Measurements from ENCODE around the gene PRKN. TPM values are rescaled to one million over a fixed set of nuclear protein-coding genes. Genes with fewer than 3 reads are reported as not detected.

Gene PRKN
- total RNA-seq, 1 donor from 2014 or later = 4.9 TPM

DNA sequence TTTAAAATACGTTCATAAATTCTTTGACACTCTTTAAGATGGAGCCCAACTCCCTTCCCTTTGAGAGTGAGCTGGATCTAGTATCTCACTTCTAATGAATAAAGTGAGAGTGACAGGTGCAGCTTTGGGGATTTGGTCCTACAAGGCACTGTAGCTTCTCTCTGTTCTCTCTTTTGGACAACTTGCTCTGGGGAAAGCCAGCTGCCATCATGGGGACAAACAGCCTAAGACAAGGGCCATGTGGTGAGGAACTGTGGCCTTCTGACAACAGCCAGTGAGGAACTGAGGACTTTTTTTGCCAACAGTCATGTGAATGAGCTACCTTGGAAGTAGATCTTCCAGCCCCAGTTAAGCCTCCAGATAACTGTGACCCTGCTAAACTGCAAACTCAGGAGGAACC lies 1180.9 kb downstream of the PRKN start:
- no peak for TF ChIP-seq POLR2A (IDR thresholded peaks at IDR 0.05)
- TF ChIP-seq, protein P1, sequence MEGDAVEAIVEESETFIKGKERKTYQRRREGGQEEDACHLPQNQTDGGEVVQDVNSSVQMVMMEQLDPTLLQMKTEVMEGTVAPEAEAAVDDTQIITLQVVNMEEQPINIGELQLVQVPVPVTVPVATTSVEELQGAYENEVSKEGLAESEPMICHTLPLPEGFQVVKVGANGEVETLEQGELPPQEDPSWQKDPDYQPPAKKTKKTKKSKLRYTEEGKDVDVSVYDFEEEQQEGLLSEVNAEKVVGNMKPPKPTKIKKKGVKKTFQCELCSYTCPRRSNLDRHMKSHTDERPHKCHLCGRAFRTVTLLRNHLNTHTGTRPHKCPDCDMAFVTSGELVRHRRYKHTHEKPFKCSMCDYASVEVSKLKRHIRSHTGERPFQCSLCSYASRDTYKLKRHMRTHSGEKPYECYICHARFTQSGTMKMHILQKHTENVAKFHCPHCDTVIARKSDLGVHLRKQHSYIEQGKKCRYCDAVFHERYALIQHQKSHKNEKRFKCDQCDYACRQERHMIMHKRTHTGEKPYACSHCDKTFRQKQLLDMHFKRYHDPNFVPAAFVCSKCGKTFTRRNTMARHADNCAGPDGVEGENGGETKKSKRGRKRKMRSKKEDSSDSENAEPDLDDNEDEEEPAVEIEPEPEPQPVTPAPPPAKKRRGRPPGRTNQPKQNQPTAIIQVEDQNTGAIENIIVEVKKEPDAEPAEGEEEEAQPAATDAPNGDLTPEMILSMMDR (IDR thresholded peaks at IDR 0.05) = no peak
- TF ChIP-seq POLR2AphosphoS5 (IDR thresholded peaks at IDR 0.05; ENCODE audit: insufficient read depth in 1 of 2, low read depth in 1 of 2) = no peak
- H3K4me1 ChIP-seq = no peaks in the 10 kb centered on the region
- no peak for DNase-seq (ENCODE audit: extremely low spot score in 2 of 2)
- no peaks in the 10 kb centered on the region for H3K27me3 ChIP-seq
- no peaks in the 10 kb centered on the region for H3K9me3 ChIP-seq
- intact Hi-C loops (cut with DNase I) = no loop called here
- no peak overlapping the region for H3K27ac ChIP-seq
- H3K36me3 ChIP-seq = no peaks in the 10 kb centered on the region
- H3K4me3 ChIP-seq = no peak overlapping the region

DNA sequence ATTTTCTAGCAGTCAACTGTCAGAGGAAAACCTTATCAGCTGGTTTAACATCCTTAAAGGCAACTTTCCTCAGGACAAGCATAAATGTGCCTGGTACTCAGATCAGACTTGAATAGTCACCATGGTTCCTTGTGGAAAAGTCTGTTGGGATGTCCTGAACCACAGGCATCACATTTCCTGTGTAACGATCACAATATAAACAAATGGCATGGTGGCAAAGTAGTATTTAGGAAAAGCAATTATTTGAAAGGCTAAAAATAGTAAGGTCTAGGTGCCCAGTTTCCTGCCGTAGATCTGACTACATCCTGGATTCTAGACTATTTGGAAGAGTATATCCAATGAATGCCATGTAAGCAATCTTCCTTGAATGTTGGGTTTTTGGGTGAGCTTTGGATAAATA lies 1181.8 kb downstream of the PRKN start:
- no peak overlapping the region for H3K4me3 ChIP-seq
- H3K9me3 ChIP-seq = no peaks in the 10 kb centered on the region
- no peak overlapping the region for H3K27ac ChIP-seq
- no peak for DNase-seq (ENCODE audit: extremely low spot score in 2 of 2)
- H3K4me1 ChIP-seq = no peaks in the 10 kb centered on the region
- H3K27me3 ChIP-seq = no peaks in the 10 kb centered on the region
- intact Hi-C loops (cut with DNase I) = no loop called here
- TF ChIP-seq, protein P1 (IDR thresholded peaks at IDR 0.05) = no peak
- TF ChIP-seq POLR2A (IDR thresholded peaks at IDR 0.05) = no peak
- TF ChIP-seq POLR2AphosphoS5 (IDR thresholded peaks at IDR 0.05; ENCODE audit: insufficient read depth in 1 of 2, low read depth in 1 of 2) = no peak
- H3K36me3 ChIP-seq = no peaks in the 10 kb centered on the region

DNA sequence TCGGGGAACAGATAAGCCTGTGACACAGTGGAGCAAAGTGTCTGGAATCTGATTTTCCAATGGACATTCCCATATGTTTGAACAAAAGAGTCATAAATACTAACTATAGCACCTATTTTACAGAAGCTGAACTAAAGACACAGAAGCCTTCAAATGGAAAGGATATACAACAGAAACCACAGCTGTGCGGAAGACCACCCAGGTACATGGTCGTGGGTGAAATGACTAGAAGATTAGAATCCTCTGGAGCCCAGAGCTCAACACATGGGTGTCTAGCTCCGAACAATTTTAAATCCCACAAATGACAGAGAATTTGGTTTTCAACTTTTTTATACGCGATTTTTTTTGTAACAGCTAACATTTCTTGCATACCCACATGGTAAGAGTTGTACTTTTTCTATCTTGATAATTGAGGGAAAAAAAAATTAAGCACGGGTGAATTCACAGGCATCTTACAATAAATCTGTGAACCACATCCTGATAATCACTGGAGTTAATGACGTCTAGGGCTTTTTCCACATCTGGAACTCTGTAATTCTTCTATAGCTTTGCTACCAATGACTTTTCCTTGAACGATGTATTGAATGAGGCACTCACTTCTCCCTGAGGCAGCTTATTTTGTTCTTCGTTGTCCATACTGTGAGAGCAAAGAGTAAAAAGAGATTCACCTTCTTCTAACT lies 1182.6 kb downstream of the PRKN start:
- Histone ChIP-seq H3K27me3 (no peaks in the 10 kb centered on the region), H3K9me3 (no peaks in the 10 kb centered on the region), H3K36me3 (no peaks in the 10 kb centered on the region), H3K4me1 (no peaks in the 10 kb centered on the region), H3K4me3 (no peak overlapping the region), H3K27ac (no peak overlapping the region)
- TF ChIP-seq POLR2AphosphoS5 (IDR thresholded peaks at IDR 0.05; ENCODE audit: insufficient read depth in 1 of 2, low read depth in 1 of 2) (no peak), POLR2A (IDR thresholded peaks at IDR 0.05) (no peak)
- TF ChIP-seq, protein P1 (IDR thresholded peaks at IDR 0.05) = no peak
- intact Hi-C loops (cut with DNase I) = no loop called here
- DNase-seq (ENCODE audit: extremely low spot score in 2 of 2) = no peak

DNA sequence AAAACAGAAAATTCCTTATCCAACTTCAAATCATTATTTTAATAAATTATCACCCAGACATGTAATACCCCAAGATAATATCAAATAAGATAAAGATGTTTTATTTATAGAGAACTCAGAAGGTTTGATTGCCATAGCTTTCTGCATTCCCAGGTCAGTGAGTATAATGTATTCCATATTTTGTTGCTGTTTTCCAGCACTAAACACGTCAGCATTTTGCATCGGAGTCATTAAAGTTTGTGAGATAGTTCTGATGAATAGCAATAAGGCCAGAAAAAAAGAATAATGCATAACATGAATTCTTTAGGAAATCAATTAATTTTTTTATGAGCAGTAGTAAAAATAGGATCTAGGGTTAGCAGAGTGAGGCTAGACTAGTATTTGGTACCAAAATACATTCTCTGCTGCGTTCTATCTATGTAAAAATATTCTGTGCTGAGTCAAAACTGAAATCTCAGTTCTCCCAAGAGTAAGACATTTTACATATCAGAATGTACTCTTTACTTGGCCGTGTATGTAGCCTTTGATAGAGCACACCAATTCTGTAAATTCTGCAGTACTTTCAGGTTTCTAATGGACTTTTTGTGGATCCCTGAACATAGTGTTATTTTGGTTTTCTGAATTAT lies 1183.8 kb downstream of the PRKN start:
- H3K27me3 ChIP-seq = no peaks in the 10 kb centered on the region
- intact Hi-C loops (cut with DNase I) = no loop called here
- H3K27ac ChIP-seq = no peak overlapping the region
- H3K9me3 ChIP-seq = no peaks in the 10 kb centered on the region
- DNase-seq (ENCODE audit: extremely low spot score in 2 of 2) = no peak
- H3K36me3 ChIP-seq = no peaks in the 10 kb centered on the region
- no peaks in the 10 kb centered on the region for H3K4me1 ChIP-seq
- H3K4me3 ChIP-seq = no peak overlapping the region
- TF ChIP-seq POLR2A (IDR thresholded peaks at IDR 0.05) = no peak
- no peak for TF ChIP-seq POLR2AphosphoS5 (IDR thresholded peaks at IDR 0.05; ENCODE audit: insufficient read depth in 1 of 2, low read depth in 1 of 2)
- TF ChIP-seq, protein P1 (IDR thresholded peaks at IDR 0.05) = no peak

DNA sequence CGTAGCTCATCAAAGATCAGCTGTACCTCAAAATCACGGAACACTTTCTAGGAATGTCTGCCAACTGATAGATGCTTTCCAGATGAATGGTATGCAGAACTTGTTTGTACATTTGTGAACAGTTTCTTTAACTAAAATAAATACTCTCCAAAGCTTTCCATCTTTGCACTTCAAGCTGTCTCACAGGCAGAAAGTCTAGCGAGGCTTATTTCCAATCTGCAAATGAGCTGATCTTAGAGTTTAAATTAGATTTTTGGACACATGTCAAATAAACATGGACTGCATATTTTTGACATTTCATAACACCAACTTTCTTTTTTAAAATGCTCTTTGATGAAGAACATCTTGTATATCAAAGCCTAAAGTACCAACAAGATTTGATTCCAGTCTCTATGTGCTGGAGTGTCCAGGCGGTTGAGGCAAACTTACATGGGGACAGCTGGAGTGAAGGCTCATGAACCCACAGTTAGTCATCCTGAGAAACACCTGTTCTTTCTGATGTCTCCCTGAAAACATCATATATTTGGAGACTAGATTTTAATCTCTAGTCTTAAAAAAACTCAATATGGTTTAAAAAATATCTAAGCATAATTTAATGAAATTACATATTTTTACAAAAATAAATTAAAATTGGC lies 1185.1 kb downstream of the PRKN start:
- Histone ChIP-seq H3K4me3 (no peak overlapping the region), H3K4me1 (no peaks in the 10 kb centered on the region), H3K9me3 (no peaks in the 10 kb centered on the region), H3K27me3 (no peaks in the 10 kb centered on the region), H3K27ac (no peak overlapping the region), H3K36me3 (no peaks in the 10 kb centered on the region)
- no peak for DNase-seq (ENCODE audit: extremely low spot score in 2 of 2)
- intact Hi-C loops (cut with DNase I) = no loop called here
- TF ChIP-seq POLR2AphosphoS5 (IDR thresholded peaks at IDR 0.05; ENCODE audit: insufficient read depth in 1 of 2, low read depth in 1 of 2) (no peak), POLR2A (IDR thresholded peaks at IDR 0.05) (no peak)
- TF ChIP-seq, protein P1 (IDR thresholded peaks at IDR 0.05) = no peak
